Mesodermal cell (in vitro differentiated cells): ENCODE measurements around the gene MRPL24. TPM values are rescaled to one million over a fixed set of nuclear protein-coding genes. Genes with fewer than 3 reads are reported as not detected.
A peak's percentile ranks its signal among the peaks of the same experiment; 100 is the strongest.

Experiments used
- H3K27ac ChIP-seq: 2 replicates; pipeline ENCODE4 v1.7.0; 2013; ENCODE audit warnings: mild to moderate bottlenecking, low read depth, low read length, moderate library complexity; ENCODE audit not compliant: severe bottlenecking
- H3K36me3 ChIP-seq: 2 replicates; pipeline ENCODE4 v1.7.1; 2013; ENCODE audit warnings: mild to moderate bottlenecking, low read length, moderate library complexity; ENCODE audit not compliant: control insufficient read depth, insufficient read depth
- H3K4me1 ChIP-seq: one replicate; pipeline ENCODE4 v1.7.1; 2013; ENCODE audit warnings: mild to moderate bottlenecking, low read length; ENCODE audit not compliant: insufficient read depth, control insufficient read depth, poor library complexity, severe bottlenecking
- H3K4me3 ChIP-seq: 2 replicates; pipeline ENCODE4 v1.7.0; 2013; ENCODE audit warnings: low read length, control low read depth, mild to moderate bottlenecking; ENCODE audit not compliant: insufficient read depth, poor library complexity, severe bottlenecking; ENCODE audit errors: extremely low read depth
- H3K9me3 ChIP-seq: 2 replicates; pipeline ENCODE4 v1.7.1; 2013; ENCODE audit warnings: mild to moderate bottlenecking, low read length, moderate library complexity; ENCODE audit not compliant: control insufficient read depth
- WGBS, 2 experiments: methylation state at CpG; one replicate each; pipeline ENCODE4 v1.1.5; 2013; ENCODE audit warnings: missing lambda C conversion rate in 2 of 2; ENCODE audit not compliant: insufficient coverage in 2 of 2; 5-methylcytosine and 5-hydroxymethylcytosine counted together
- polyA plus RNA-seq, 2 experiments: library from polyadenylated mRNA; stranded (reverse); fragments of 50-300 nt; gene quantifications; one replicate each; pipeline ENCODE4 v1.2.3, GENCODE V29; 2013

MRPL24 gene
- polyA plus RNA-seq (2013, experiment 1 of 2) = 42.2 TPM
- 38.4 TPM for polyA plus RNA-seq (2013, experiment 2 of 2)

GRCh38 chr1:156740741-156741480 is at the start of gene MRPL24:
TSS of gene MRPL24 (minus strand) at chr1:156741088. CDS start at chr1:156738704, 2,384 bp downstream.
- Histone ChIP-seq H3K36me3 (peaks cover 77% of the 10 kb centered on the region), H3K4me3 (peak within 1 kb of the TSS; percentile 69), H3K4me1 (peaks cover 8% of the 10 kb centered on the region), H3K27ac (peak within 1 kb of the TSS; percentile 76), H3K9me3 (no peaks in the 10 kb centered on the region)
- WGBS, 2 experiments = 1 to 2% methylated on average over 22 to 30 of the region's 38 CpGs

- Histone ChIP-seq H3K9me3 (no peaks in the 10 kb centered on the region), H3K4me1 (peaks cover 20% of the 10 kb centered on the region), H3K4me3 (no peak overlapping the region), H3K27ac (no peak overlapping the region), H3K36me3 (peaks cover 88% of the 10 kb centered on the region)
- WGBS, 2 experiments = 95 to 98% methylated on average over 4 of the region's 4 CpGs
Observed at GRCh38 chr1:156789621-156790318, 48.9 kb upstream of the MRPL24 start.

GRCh38 chr1:156788136-156788535 is 47.2 kb upstream of the MRPL24 start:
- WGBS, 2 experiments = 83% methylated on average over 1 of the region's 2 CpGs; no CpG with 5 or more reads in 1 of the 2 experiments
- H3K36me3 ChIP-seq = peaks cover 85% of the 10 kb centered on the region
- H3K9me3 ChIP-seq = no peaks in the 10 kb centered on the region
- peaks cover 4% of the 10 kb centered on the region for H3K4me1 ChIP-seq
- no peak overlapping the region for H3K27ac ChIP-seq
- no peak overlapping the region for H3K4me3 ChIP-seq

DNA sequence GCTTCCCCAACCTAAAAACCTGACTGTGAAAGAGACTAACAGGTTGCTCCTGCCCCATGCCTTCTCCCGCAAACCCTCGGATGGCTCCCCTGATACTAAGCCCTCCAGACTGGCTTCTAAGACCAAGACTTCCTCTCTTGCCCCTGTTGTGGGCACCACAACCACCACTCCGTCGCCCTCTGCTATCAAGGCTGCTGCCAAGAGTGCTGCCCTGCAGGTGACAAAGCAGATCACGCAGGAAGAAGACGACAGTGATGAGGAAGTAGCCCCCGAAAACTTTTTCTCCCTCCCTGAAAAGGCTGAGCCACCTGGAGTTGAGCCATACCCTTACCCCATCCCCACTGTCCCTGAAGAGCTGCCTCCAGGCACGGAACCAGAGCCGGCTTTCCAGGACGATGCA is 45.8 kb upstream of the MRPL24 start:
- Histone ChIP-seq H3K4me3 (no peak overlapping the region), H3K4me1 (no peaks in the 10 kb centered on the region), H3K9me3 (no peaks in the 10 kb centered on the region), H3K36me3 (peaks cover 85% of the 10 kb centered on the region), H3K27ac (no peak overlapping the region)
- 100% methylated on average over 7 to 10 of the region's 10 CpGs for WGBS, 2 experiments

DNA sequence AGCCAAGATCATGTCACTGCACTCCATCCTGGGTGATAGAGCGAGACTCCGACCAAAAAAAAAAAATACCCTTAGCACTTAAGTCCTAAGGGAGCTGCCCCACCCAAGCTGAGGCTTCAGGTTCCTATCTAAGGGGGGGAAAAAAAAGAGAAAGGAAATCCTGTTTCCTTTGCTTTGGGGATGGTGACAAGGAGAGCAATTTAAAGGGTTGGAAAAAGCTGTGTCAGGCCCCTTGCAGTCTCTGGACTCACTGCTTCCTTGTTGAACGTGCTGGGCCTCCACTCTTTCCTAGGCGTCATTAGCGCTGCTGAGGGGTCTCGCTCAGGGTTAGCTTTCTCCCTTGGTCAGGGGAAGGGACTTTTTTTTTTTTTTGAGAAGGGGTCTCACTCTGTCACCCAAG is 44.6 kb upstream of the MRPL24 start:
- H3K36me3 ChIP-seq = peaks cover 86% of the 10 kb centered on the region

DNA sequence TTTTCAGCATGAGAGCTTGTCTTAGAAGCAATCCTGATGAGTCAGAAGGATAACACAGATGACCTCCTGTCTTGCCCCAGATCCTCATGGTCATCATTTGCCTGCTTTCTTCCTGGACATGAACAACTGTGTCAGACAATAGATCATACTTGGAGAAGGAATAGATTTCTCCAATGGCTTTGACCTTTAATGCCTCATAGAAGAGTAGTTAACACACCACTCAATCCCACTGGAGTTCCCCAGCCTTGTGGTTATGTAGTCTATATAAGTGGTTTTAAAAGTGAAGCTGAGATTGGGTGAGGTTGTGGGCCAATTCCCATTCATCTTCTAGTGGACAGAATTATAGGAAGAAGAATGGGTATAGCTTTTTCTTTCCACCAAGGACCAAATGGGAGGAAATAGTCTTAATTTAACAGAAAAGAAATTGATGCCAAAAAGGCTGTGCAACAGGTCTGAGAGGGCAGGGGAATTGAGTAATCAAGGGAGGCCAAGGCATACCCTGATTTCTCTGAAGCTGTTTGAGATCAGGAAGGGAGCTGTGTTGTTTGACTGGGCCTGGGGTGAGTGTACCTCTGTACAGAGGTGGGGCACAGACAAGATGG is 40.8 kb upstream of the MRPL24 start:
- H3K9me3 ChIP-seq = no peaks in the 10 kb centered on the region
- H3K27ac ChIP-seq = no peak overlapping the region
- H3K4me1 ChIP-seq = peaks cover 8% of the 10 kb centered on the region
- no peak overlapping the region for H3K4me3 ChIP-seq
- H3K36me3 ChIP-seq = peaks cover 65% of the 10 kb centered on the region

More for the DNA sequence above, 44.6 kb upstream of the MRPL24 start:
- 95% methylated on average over 3 of the region's 6 CpGs; no CpG with 5 or more reads in 1 of the 2 experiments for WGBS, 2 experiments
- H3K9me3 ChIP-seq = no peaks in the 10 kb centered on the region
- H3K27ac ChIP-seq = no peak overlapping the region
- H3K4me1 ChIP-seq = peaks cover 8% of the 10 kb centered on the region
- no peak overlapping the region for H3K4me3 ChIP-seq

DNA sequence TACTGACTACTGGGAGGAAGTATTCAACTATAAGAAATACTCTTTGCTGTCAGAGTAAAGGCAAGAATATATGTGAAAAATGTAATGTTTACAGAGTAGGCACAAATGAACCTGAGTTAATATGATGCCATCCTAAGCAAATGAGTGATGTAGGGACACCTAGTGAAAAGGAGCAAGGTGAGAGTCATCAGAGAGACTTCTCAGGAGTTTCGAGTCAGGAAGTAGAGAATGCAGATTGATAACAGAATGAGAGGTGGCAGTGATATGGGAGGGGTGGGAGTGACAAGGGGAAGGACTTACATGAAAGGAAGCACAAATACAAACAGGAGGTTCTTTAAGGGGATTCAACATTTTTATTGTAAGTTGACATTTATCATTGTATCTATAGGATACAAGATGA is 36.7 kb upstream of the MRPL24 start:
- Histone ChIP-seq H3K4me1 (peaks cover 18% of the 10 kb centered on the region), H3K27ac (no peak overlapping the region)

GRCh38 chr1:156776942-156777341 is 36.1 kb upstream of the MRPL24 start:
- peaks cover 33% of the 10 kb centered on the region for H3K36me3 ChIP-seq
- H3K9me3 ChIP-seq = no peaks in the 10 kb centered on the region
- peak overlapping the region; percentile 23 for H3K27ac ChIP-seq
- H3K4me1 ChIP-seq = peaks cover 23% of the 10 kb centered on the region
- no peak overlapping the region for H3K4me3 ChIP-seq
- WGBS, 2 experiments = 70 to 78% methylated on average over 1 of the region's 4 CpGs

More for the DNA sequence above, 36.7 kb upstream of the MRPL24 start:
- H3K4me3 ChIP-seq = no peak overlapping the region
- peaks cover 40% of the 10 kb centered on the region for H3K36me3 ChIP-seq
- WGBS, 2 experiments = 80 to 86% methylated on average over 1 of the region's 1 CpG
- H3K9me3 ChIP-seq = no peaks in the 10 kb centered on the region

- WGBS, 2 experiments = 92 to 100% methylated on average over 2 to 4 of the region's 5 CpGs
- Histone ChIP-seq H3K27ac (no peak overlapping the region), H3K9me3 (no peaks in the 10 kb centered on the region), H3K36me3 (peaks cover 32% of the 10 kb centered on the region), H3K4me1 (peaks cover 24% of the 10 kb centered on the region), H3K4me3 (no peak overlapping the region)
Observed at GRCh38 chr1:156775799-156776198, 34.9 kb upstream of the MRPL24 start.

- H3K27ac ChIP-seq = peak overlapping the region; percentile 88
- 93 to 100% methylated on average over 3 of the region's 3 CpGs for WGBS, 2 experiments
Observed at GRCh38 chr1:156773607-156774006, 32.7 kb upstream of the MRPL24 start.

More at GRCh38 chr1:156773607-156774006, 32.7 kb upstream of the MRPL24 start:
- Histone ChIP-seq H3K4me3 (no peak overlapping the region), H3K4me1 (peaks cover 22% of the 10 kb centered on the region), H3K9me3 (no peaks in the 10 kb centered on the region), H3K36me3 (peaks cover 46% of the 10 kb centered on the region)
